ENCODE results near the gene TANC1.

The TANC1 gene

DNA sequence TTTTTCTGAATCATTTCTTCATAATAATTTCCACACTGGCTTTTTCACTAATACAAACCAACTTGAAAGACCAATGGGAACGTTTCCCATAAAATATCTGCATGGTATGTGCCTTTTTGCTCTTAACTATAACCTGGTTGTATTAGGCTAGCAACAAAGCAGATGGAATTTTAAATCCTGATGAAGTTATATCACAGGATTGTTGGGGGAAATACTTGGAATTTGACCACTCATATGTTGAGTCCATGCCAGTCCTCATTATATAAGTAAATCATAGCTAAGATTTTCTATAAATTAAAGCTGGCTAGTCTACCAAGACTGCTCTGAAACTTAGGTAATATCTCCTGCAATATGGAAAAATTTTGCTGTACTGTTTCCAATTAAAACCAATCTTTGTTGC lies 99.5 kb downstream of the TANC1 start:
- no peak for TF ChIP-seq JUND (IDR thresholded peaks at IDR 0.05; ENCODE audit: low read depth)
- in situ Hi-C loops (cut with HindIII; ENCODE audit: low pct_unique_long_range_greater_than_20kb, low sequenced_read_pairs) = no loop called here

GRCh38 chr2:159069229-159069628 lies 100.8 kb downstream of the TANC1 start:
- in situ Hi-C loops (cut with HindIII; ENCODE audit: low pct_unique_long_range_greater_than_20kb, low sequenced_read_pairs) = no loop called here
- no peak for DNase-seq (ENCODE audit: low read depth in 1 of 2, low spot score in 1 of 2)
- TF ChIP-seq JUND (IDR thresholded peaks at IDR 0.05; ENCODE audit: low read depth) = no peak

More for the DNA sequence above, 99.5 kb downstream of the TANC1 start:
- no peak for DNase-seq (ENCODE audit: low read depth in 1 of 2, low spot score in 1 of 2)

DNA sequence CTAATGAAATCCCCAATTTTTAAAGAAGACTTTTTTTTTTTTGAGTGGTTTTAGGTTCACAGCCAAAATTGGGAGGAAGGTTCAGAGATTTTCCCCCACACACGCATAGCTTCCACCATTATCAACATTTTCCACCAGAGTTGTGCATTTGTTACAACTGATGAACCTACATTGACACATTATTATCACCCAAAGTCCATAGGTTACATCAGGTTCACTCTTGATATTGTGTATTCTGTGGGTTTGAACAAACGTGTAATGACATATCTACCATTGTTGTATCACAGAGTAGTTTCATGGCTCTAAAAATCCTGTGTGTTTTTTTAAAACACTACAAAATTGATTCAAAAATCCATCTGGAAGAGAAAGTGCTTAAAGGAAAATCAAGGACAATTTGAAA lies 101.8 kb downstream of the TANC1 start:
- no peak for DNase-seq (ENCODE audit: low read depth in 1 of 2, low spot score in 1 of 2)
- no peak for TF ChIP-seq JUND (IDR thresholded peaks at IDR 0.05; ENCODE audit: low read depth)
- in situ Hi-C loops (cut with HindIII; ENCODE audit: low pct_unique_long_range_greater_than_20kb, low sequenced_read_pairs) = no loop called here

DNA sequence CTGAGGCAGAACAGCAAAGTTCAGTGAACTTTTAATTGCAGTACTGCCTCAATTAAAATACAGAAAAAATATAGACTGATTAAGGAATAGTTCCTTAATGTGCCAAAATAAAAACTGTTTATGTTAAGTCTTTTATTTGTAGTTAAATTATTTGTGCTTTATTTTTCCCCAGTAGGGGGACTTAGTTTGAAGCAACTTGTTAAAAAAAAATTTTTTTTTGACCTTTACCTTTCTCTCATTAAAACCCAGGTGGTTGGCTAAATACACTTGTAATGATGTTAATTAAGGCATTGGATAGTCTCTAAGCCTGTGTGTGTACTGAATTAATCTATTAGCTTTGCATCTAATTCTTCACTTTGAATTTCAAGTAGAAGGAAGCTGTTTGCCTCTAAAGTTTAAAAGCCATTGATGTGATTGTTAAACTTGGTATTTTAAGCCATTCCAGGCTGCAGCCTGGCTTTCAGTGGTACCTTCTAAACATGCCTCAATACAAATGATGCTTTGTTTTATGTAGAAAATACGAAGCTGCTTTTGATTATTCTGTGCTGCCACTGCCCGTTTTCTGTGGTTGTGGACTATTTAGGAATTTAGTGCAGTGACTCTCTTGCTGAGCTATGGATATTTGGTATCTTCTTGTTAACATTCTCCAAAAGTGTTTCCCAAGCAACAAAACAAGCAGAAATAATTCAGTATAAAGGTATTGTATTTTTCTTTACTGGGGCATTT lies 102.9 kb downstream of the TANC1 start:
- in situ Hi-C loops (cut with HindIII; ENCODE audit: low pct_unique_long_range_greater_than_20kb, low sequenced_read_pairs) = no loop called here
- TF ChIP-seq JUND (IDR thresholded peaks at IDR 0.05; ENCODE audit: low read depth) = no peak
- DNase-seq (ENCODE audit: low read depth in 1 of 2, low spot score in 1 of 2) = no peak

GRCh38 chr2:159072795-159073194 lies 104.4 kb downstream of the TANC1 start:
- TF ChIP-seq JUND (IDR thresholded peaks at IDR 0.05; ENCODE audit: low read depth) = no peak
- no peak for DNase-seq (ENCODE audit: low read depth in 1 of 2, low spot score in 1 of 2)
- in situ Hi-C loops (cut with HindIII; ENCODE audit: low pct_unique_long_range_greater_than_20kb, low sequenced_read_pairs) = no loop called here

- no peak for DNase-seq (ENCODE audit: low read depth in 1 of 2, low spot score in 1 of 2)
- in situ Hi-C loops (cut with HindIII; ENCODE audit: low pct_unique_long_range_greater_than_20kb, low sequenced_read_pairs) = no loop called here
- no peak for TF ChIP-seq JUND (IDR thresholded peaks at IDR 0.05; ENCODE audit: low read depth)
Observed at GRCh38 chr2:159073256-159073655, 104.8 kb downstream of the TANC1 start.

DNA sequence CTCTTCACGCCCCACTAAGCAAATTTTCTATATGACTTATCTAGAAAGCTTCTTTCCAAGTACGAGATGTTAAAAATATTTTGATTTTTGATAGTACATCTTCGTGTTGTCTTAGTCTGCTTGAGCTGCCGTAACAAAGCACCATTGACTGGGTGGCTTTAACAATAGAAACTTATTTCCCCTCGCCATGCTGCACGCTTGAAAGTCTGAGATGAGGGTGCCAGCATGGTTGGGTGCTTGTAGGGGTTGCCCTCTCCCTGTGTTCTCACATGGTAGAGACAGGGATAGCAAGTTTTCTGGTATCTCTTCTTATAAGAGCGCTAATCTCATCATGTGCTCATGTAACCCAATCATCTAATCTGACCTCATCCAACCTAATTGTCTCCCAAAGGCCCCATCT lies 106.2 kb downstream of the TANC1 start:
- in situ Hi-C loops (cut with HindIII; ENCODE audit: low pct_unique_long_range_greater_than_20kb, low sequenced_read_pairs) = no loop called here

DNA sequence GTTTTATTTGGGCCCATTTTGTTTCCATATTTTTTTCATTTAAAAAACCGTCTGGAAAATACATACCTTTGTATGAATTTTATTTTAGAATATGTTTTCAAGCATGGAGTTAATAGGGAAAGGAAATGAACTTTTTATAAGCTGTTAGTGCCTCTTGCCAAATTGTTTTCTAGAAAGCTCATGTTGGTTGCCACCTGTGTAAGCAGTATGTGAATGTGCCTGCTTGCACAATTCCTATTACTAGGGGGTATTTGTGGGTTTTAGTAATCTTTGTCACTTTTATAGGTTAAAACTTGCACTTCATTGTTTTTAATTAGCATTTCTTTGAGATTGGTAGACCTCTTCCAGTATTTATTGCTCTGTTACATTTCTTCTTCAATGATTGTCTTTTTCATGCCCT lies 107.3 kb downstream of the TANC1 start:
- in situ Hi-C loops (cut with HindIII; ENCODE audit: low pct_unique_long_range_greater_than_20kb, low sequenced_read_pairs) = no loop called here
- DNase-seq (ENCODE audit: low read depth in 1 of 2, low spot score in 1 of 2) = no peak
- TF ChIP-seq JUND (IDR thresholded peaks at IDR 0.05; ENCODE audit: low read depth) = no peak

More for the DNA sequence above, 106.2 kb downstream of the TANC1 start:
- TF ChIP-seq JUND (IDR thresholded peaks at IDR 0.05; ENCODE audit: low read depth) = no peak
- no peak for DNase-seq (ENCODE audit: low read depth in 1 of 2, low spot score in 1 of 2)

GRCh38 chr2:159076241-159076640 lies 107.8 kb downstream of the TANC1 start:
- DNase-seq (ENCODE audit: low read depth in 1 of 2, low spot score in 1 of 2) = no peak
- in situ Hi-C loops (cut with HindIII; ENCODE audit: low pct_unique_long_range_greater_than_20kb, low sequenced_read_pairs) = no loop called here
- no peak for TF ChIP-seq JUND (IDR thresholded peaks at IDR 0.05; ENCODE audit: low read depth)

- in situ Hi-C loops (cut with HindIII; ENCODE audit: low pct_unique_long_range_greater_than_20kb, low sequenced_read_pairs) = no loop called here
- no peak for DNase-seq (ENCODE audit: low read depth in 1 of 2, low spot score in 1 of 2)
- TF ChIP-seq JUND (IDR thresholded peaks at IDR 0.05; ENCODE audit: low read depth) = no peak
Observed at GRCh38 chr2:159077869-159078268, 109.4 kb downstream of the TANC1 start.

DNA sequence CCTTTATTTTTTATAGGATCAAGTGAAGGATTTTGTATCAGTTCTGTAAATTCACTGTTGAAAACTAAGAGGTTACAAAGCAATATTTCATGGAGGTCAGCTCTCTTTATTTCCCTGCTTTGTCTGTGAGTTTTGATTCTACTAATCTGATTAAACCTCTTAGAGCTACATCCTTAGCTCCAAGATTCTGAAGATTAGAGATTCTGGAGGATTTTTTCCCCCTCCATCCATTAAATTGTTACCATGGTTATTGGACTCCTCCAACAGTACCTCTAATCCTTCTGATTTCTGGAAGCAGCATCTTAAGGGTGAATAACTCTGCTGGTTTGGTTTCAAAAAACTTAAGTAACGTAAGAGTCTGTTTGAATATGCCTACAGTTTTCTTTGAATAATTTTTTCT lies 110.0 kb downstream of the TANC1 start:
- TF ChIP-seq JUND (IDR thresholded peaks at IDR 0.05; ENCODE audit: low read depth) = no peak
- in situ Hi-C loops (cut with HindIII; ENCODE audit: low pct_unique_long_range_greater_than_20kb, low sequenced_read_pairs) = no loop called here
- DNase-seq (ENCODE audit: low read depth in 1 of 2, low spot score in 1 of 2) = no peak

- in situ Hi-C loops (cut with HindIII; ENCODE audit: low pct_unique_long_range_greater_than_20kb, low sequenced_read_pairs) = no loop called here
- no peak for TF ChIP-seq JUND (IDR thresholded peaks at IDR 0.05; ENCODE audit: low read depth)
- no peak for DNase-seq (ENCODE audit: low read depth in 1 of 2, low spot score in 1 of 2)
Observed at GRCh38 chr2:159080641-159081040, 112.2 kb downstream of the TANC1 start.

- no peak for TF ChIP-seq JUND (IDR thresholded peaks at IDR 0.05; ENCODE audit: low read depth)
- in situ Hi-C loops (cut with HindIII; ENCODE audit: low pct_unique_long_range_greater_than_20kb, low sequenced_read_pairs) = no loop called here
- DNase-seq (ENCODE audit: low read depth in 1 of 2, low spot score in 1 of 2) = no peak
Observed at GRCh38 chr2:159082119-159082518, 113.7 kb downstream of the TANC1 start.

All from T47D (cell line).